Measurements from ENCODE around the gene DYNC1H1.

- TF ChIP-seq, protein P1, sequence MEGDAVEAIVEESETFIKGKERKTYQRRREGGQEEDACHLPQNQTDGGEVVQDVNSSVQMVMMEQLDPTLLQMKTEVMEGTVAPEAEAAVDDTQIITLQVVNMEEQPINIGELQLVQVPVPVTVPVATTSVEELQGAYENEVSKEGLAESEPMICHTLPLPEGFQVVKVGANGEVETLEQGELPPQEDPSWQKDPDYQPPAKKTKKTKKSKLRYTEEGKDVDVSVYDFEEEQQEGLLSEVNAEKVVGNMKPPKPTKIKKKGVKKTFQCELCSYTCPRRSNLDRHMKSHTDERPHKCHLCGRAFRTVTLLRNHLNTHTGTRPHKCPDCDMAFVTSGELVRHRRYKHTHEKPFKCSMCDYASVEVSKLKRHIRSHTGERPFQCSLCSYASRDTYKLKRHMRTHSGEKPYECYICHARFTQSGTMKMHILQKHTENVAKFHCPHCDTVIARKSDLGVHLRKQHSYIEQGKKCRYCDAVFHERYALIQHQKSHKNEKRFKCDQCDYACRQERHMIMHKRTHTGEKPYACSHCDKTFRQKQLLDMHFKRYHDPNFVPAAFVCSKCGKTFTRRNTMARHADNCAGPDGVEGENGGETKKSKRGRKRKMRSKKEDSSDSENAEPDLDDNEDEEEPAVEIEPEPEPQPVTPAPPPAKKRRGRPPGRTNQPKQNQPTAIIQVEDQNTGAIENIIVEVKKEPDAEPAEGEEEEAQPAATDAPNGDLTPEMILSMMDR (IDR thresholded peaks at IDR 0.05; ENCODE audit: poor library complexity), result peak; percentile 78
- TF ChIP-seq EZH2 (IDR thresholded peaks at IDR 0.05; ENCODE audit: borderline replicate concordance) (no peak), EZH2phosphoT487 (IDR thresholded peaks at IDR 0.05; ENCODE audit: low read depth, severe bottlenecking, unreplicated experiment) (no peak)
Measured at GRCh38 chr14:101961011-101961721, 3.2 kb upstream of the DYNC1H1 start.

All from hepatocyte (in vitro differentiated cells).